ENCODE measurements around the gene MYO1H.

Gene MYO1H

GRCh38 chr12:109458771-109459208 lies 111.1 kb downstream of the MYO1H start:
- no peak for TF ChIP-seq CTCF (IDR thresholded peaks at IDR 0.05; ENCODE audit: insufficient read depth, low read length, missing control alignments)
- POLR2A ChIA-PET: interaction anchor here (0.6 to 1.5 kb wide), 2 partner anchors 9 to 18 kb away, joined by 3 read pairs; partner anchors contain the start of genes KCTD10 and UBE3B
- DNase-seq (ENCODE audit: low read depth, low spot score): no peak
- CTCF ChIA-PET: interaction anchor here (1.2 to 2.0 kb wide), 4 partner anchors 8 to 30 kb away, joined by 3 to 6 read pairs (median 4); no protein-coding TSS in a partner anchor
- no peak overlapping the region for H3K4me3 ChIP-seq (ENCODE audit: low read depth, low read length)

- ChIA-PET CTCF (interaction anchor here (1.2 kb wide), 1 partner anchor 31 kb away, joined by 3 read pairs; no protein-coding TSS in a partner anchor), POLR2A (interaction anchor here (0.6 kb wide), 1 partner anchor 8 kb away, joined by 3 read pairs; no protein-coding TSS in a partner anchor)
- DNase-seq (ENCODE audit: low read depth, low spot score): no peak
- H3K4me3 ChIP-seq (ENCODE audit: low read depth, low read length): no peak overlapping the region
- TF ChIP-seq CTCF (IDR thresholded peaks at IDR 0.05; ENCODE audit: insufficient read depth, low read length, missing control alignments): no peak
Measured at GRCh38 chr12:109459247-109459646, 111.5 kb downstream of the MYO1H start.

GRCh38 chr12:109460538-109460937 lies 112.8 kb downstream of the MYO1H start:
- CTCF ChIA-PET: interaction anchor here (0.8 to 3.2 kb wide), 5 partner anchors 13 to 32 kb away, joined by 3 to 16 read pairs (median 5); partner anchors contain the start of genes KCTD10 and UBE3B
- TF ChIP-seq CTCF (IDR thresholded peaks at IDR 0.05; ENCODE audit: insufficient read depth, low read length, missing control alignments): no peak
- H3K4me3 ChIP-seq (ENCODE audit: low read depth, low read length): no peak overlapping the region
- DNase-seq (ENCODE audit: low read depth, low spot score): no peak
- POLR2A ChIA-PET: interaction anchor here (3.9 to 4.0 kb wide), 2 partner anchors 12 to 17 kb away, joined by 23 to 32 read pairs; partner anchors contain the start of genes KCTD10 and UBE3B

- no peak for TF ChIP-seq CTCF (IDR thresholded peaks at IDR 0.05; ENCODE audit: insufficient read depth, low read length, missing control alignments)
- ChIA-PET CTCF (interaction anchor here (0.8 to 3.2 kb wide), 5 partner anchors 12 to 33 kb away, joined by 3 to 16 read pairs (median 5); partner anchors contain the start of genes KCTD10 and UBE3B), POLR2A (interaction anchor here (2.3 to 4.0 kb wide), 3 partner anchors 11 to 17 kb away, joined by 7 to 32 read pairs (median 23); partner anchors contain the start of genes KCTD10 and UBE3B)
- H3K4me3 ChIP-seq (ENCODE audit: low read depth, low read length): no peak overlapping the region
- DNase-seq (ENCODE audit: low read depth, low spot score): no peak
Measured at GRCh38 chr12:109461049-109461845, 113.5 kb downstream of the MYO1H start.

- ChIA-PET POLR2A (interaction anchor here (0.9 to 4.0 kb wide), 7 partner anchors 10 to 19 kb away, joined by 3 to 32 read pairs (median 8); partner anchors contain the start of genes KCTD10 and UBE3B), CTCF (interaction anchor here (0.5 to 3.2 kb wide), 11 partner anchors 9 to 150 kb away, joined by 3 to 16 read pairs (median 5); partner anchors contain the start of genes KCTD10 and UBE3B)
- no peak overlapping the region; the same call in 1 of the 2 replicates for H3K4me3 ChIP-seq (ENCODE audit: low read depth, low read length)
- DNase-seq (ENCODE audit: low read depth, low spot score): peak; percentile 94
- no peak for TF ChIP-seq CTCF (IDR thresholded peaks at IDR 0.05; ENCODE audit: insufficient read depth, low read length, missing control alignments)
Measured at GRCh38 chr12:109461846-109462756, 114.4 kb downstream of the MYO1H start.
